SU-DHL-6 (cell line): ENCODE data around the gene TOR3A.

Experiments used
- CTCF ChIP-seq: fragments of 200-600 bp; sonication (generic); IDR thresholded peaks from one replicate; pipeline ENCODE4 v1.5.1; 2017; ENCODE audit warnings: antibody characterized with exemption, mild to moderate bottlenecking, low read length, moderate library complexity; ENCODE audit not compliant: insufficient read depth, poor library complexity, severe bottlenecking
- EZH2phosphoT487 ChIP-seq: fragments of 200-600 bp; sonication (generic), shearing (Covaris generic); conservative IDR thresholded peaks from 2 replicates; pipeline ENCODE4 v1.6.1; 2018; ENCODE audit warnings: mild to moderate bottlenecking, antibody characterized with exemption, low read length, moderate library complexity, mixed read lengths

- TF ChIP-seq CTCF (no peak), EZH2phosphoT487 (no peak)
These were observed 43.0 kb downstream of the TOR3A start for GRCh38 chr1:179124873-179125272.
